MCF 10A (cell line): Measurements from ENCODE around the gene MIB2. TPM values are rescaled to one million over a fixed set of nuclear protein-coding genes. Genes with fewer than 3 reads are reported as not detected.

Experiments used
- BruUV-seq: library from RNA; stranded (reverse); fragments of 400-500 nt; replicated peaks from 2 replicates; lab custom pipeline; 2021; lab: Mats Ljungman, UMichigan
- CTCF ChIA-PET: fragments of 300-600 bp; sonication (Branson Sonifier 250); formaldehyde crosslinking; extraction: SDS; loops from one replicate; lab custom pipeline; 2021; ENCODE audit warnings: antibody characterized with exemption, inconsistent platforms; lab: Yijun Ruan, JAX
- POLR2A ChIA-PET: fragments of 300-600, 350-650 bp; sonication (Branson Sonifier 250); formaldehyde crosslinking; extraction: SDS; loops from one replicate; lab custom pipeline; 2020; ENCODE audit warnings: antibody characterized with exemption, inconsistent platforms; lab: Yijun Ruan, JAX
- DNase-seq: peaks from one replicate; pipeline ENCODE4 v3.0.0-alpha.2; 2018; ENCODE audit not compliant: unreplicated experiment
- H3K27ac Mint-ChIP-seq: one replicate; pipeline ENCODE4 v1.8.0; 2022; ENCODE audit warnings: mild to moderate bottlenecking, low read depth, mixed read lengths; ENCODE audit not compliant: unreplicated experiment
- H3K27me3 Mint-ChIP-seq: one replicate; pipeline ENCODE4 v1.8.0; 2022; ENCODE audit warnings: mixed read lengths; ENCODE audit not compliant: insufficient read depth, unreplicated experiment
- H3K36me3 Mint-ChIP-seq: one replicate; pipeline ENCODE4 v1.8.0; 2022; ENCODE audit warnings: mild to moderate bottlenecking, moderate library complexity, mixed read lengths; ENCODE audit not compliant: insufficient read depth, unreplicated experiment
- H3K4me1 Mint-ChIP-seq: one replicate; pipeline ENCODE4 v1.8.0; 2022; ENCODE audit warnings: mixed read lengths; ENCODE audit not compliant: insufficient read depth, unreplicated experiment
- H3K4me3 Mint-ChIP-seq: one replicate; pipeline ENCODE4 v1.8.0; 2022; ENCODE audit warnings: mild to moderate bottlenecking, moderate library complexity, mixed read lengths; ENCODE audit not compliant: unreplicated experiment
- H3K9me3 Mint-ChIP-seq: one replicate; pipeline ENCODE4 v1.8.0; 2022; ENCODE audit warnings: mixed read lengths; ENCODE audit not compliant: unreplicated experiment
- CTCF ChIP-seq: fragments of 200-600 bp; IDR thresholded peaks from one replicate; pipeline ENCODE4 v1.8.0; 2022; ENCODE audit warnings: antibody characterized with exemption, mild to moderate bottlenecking; ENCODE audit not compliant: unreplicated experiment
- intact Hi-C: fragments of 100-400 bp; cut with micrococcal nuclease; formaldehyde crosslinking; loops from 2 replicates; pipeline ENCODE4 v1.14.1; 2022
- total RNA-seq: library from RNA; stranded (reverse); gene quantifications from 2 replicates; pipeline ENCODE4 v1.2.3, GENCODE V29; 2022

Gene MIB2
- total RNA-seq, 1 experiment from 2014 or later = 46.4 TPM

- intact Hi-C loops = no loop called here
- H3K9me3 Mint-ChIP-seq = no peaks in the 10 kb centered on the region
- H3K4me3 Mint-ChIP-seq = no peak overlapping the region
- H3K27me3 Mint-ChIP-seq = peaks cover 11% of the 10 kb centered on the region
- peaks cover 13% of the 10 kb centered on the region for H3K36me3 Mint-ChIP-seq
- no peak for TF ChIP-seq CTCF
- ChIA-PET CTCF (interaction anchor here (0.6 to 1.1 kb wide), 2 partner anchors 37 to 330 kb away, joined by 3 to 5 read pairs; no protein-coding TSS in a partner anchor), POLR2A (interaction anchor here (0.9 to 2.3 kb wide), 2 partner anchors 25 to 38 kb away, joined by 5 to 7 read pairs; partner anchors contain the start of gene MIB2)
- H3K27ac Mint-ChIP-seq = no peak overlapping the region
- BruUV-seq = no TSS peak
- H3K4me1 Mint-ChIP-seq = no peaks in the 10 kb centered on the region
- DNase-seq = no peak
Observed at GRCh38 chr1:1577367-1578011, 37.8 kb upstream of the MIB2 start.

- H3K4me3 Mint-ChIP-seq = no peak overlapping the region
- no TSS peak for BruUV-seq
- H3K27ac Mint-ChIP-seq = no peak overlapping the region
- ChIA-PET POLR2A (interaction anchor here (0.9 to 2.3 kb wide), 2 partner anchors 24 to 37 kb away, joined by 5 to 7 read pairs; partner anchors contain the start of gene MIB2), CTCF (interaction anchor here (0.6 kb wide), 1 partner anchor 207 kb away, joined by 3 read pairs; no protein-coding TSS in a partner anchor)
- peaks cover 7% of the 10 kb centered on the region for H3K36me3 Mint-ChIP-seq
- H3K9me3 Mint-ChIP-seq = no peaks in the 10 kb centered on the region
- no peak for TF ChIP-seq CTCF
- no peaks in the 10 kb centered on the region for H3K4me1 Mint-ChIP-seq
- intact Hi-C loops = no loop called here
- peaks cover 11% of the 10 kb centered on the region for H3K27me3 Mint-ChIP-seq
- DNase-seq = no peak
Observed at GRCh38 chr1:1578371-1578940, 36.8 kb upstream of the MIB2 start.

GRCh38 chr1:1582585-1583346, 32.5 kb upstream of the MIB2 start:
- CTCF ChIA-PET = interaction anchor here (0.6 kb wide), 1 partner anchor 8 kb away, joined by 3 read pairs; no protein-coding TSS in a partner anchor
- H3K27ac Mint-ChIP-seq = no peak overlapping the region
- no peak for TF ChIP-seq CTCF

More at GRCh38 chr1:1582585-1583346, 32.5 kb upstream of the MIB2 start:
- DNase-seq = no peak
- Mint-ChIP-seq H3K9me3 (no peaks in the 10 kb centered on the region), H3K4me3 (no peak overlapping the region), H3K36me3 (peaks cover 6% of the 10 kb centered on the region), H3K4me1 (no peaks in the 10 kb centered on the region), H3K27me3 (peaks cover 11% of the 10 kb centered on the region)
- POLR2A ChIA-PET = no interaction called here
- BruUV-seq = no TSS peak
- intact Hi-C loops = no loop called here
